Adrenal gland (tissue), 12 donors: ENCODE data around the gene LAMA2. TPM values are rescaled to one million over a fixed set of nuclear protein-coding genes. Genes with fewer than 3 reads are reported as not detected.

Experiments
- DNase-seq, 7 donors: peaks; one replicate each; pipeline ENCODE4 v3.0.0-alpha.2; 2019 to 2020
- H3K27ac ChIP-seq, 5 donors: fragments of 200-600 bp; sonication (generic) in 4 of 5; 1 replicate in 3 of 5; 2 replicates in 2 of 5; pipeline versions ENCODE4 v1.5.1 to v1.8.0; 2016 to 2020; ENCODE audit warnings: mild to moderate bottlenecking in 1 of 5
- H3K27me3 ChIP-seq: fragments of 200-600 bp; 2 replicates; pipeline ENCODE4 v1.8.0; 2021
- H3K36me3 ChIP-seq, 2 donors: fragments of 200-600 bp; replicated peaks in 1 of 2; 1 replicate in 1 of 2; 2 replicates in 1 of 2; pipeline versions ENCODE4 v1.5.1 to v1.8.0; 2018 to 2022
- H3K4me1 ChIP-seq, 2 donors: fragments of 200-600 bp; replicated peaks in 1 of 2; 1 replicate in 1 of 2; 2 replicates in 1 of 2; pipeline versions ENCODE4 v1.5.1 to v1.8.0; 2018 to 2021
- H3K4me3 ChIP-seq, 4 donors: fragments of 200-600 bp; sonication (generic) in 3 of 4; one replicate each; pipeline ENCODE4 v1.5.1; 2016 to 2018
- H3K9me3 ChIP-seq, 3 donors: fragments of 200-600 bp; sonication (generic) in 1 of 3; replicated peaks in 1 of 3; 1 replicate in 2 of 3; 2 replicates in 1 of 3; pipeline versions ENCODE4 v1.5.1 to v1.8.0; 2016 to 2021
- CTCF ChIP-seq, 6 experiments: fragments of 450-650 bp in 4 of 6; fragments of 200-600 bp in 2 of 6; sonication (generic) in 1 of 6; IDR thresholded peaks; 1 replicate in 5 of 6; 2 replicates in 1 of 6; pipeline versions ENCODE4 v1.5.1 to v1.8.0; 2016 to 2021; ENCODE audit warnings: antibody characterized with exemption in 6 of 6, mild to moderate bottlenecking in 2 of 6, moderate library complexity in 1 of 6
- POLR2A ChIP-seq, 2 donors: fragments of 450-650 bp; IDR thresholded peaks; one replicate each; pipeline ENCODE4 v1.6.1; 2017; ENCODE audit warnings: antibody characterized with exemption in 2 of 2, mild to moderate bottlenecking in 2 of 2, moderate library complexity in 1 of 2
- WGBS, 4 donors: extraction: QIAGEN DNeasy Blood & Tissue Kit in 2 of 4; methylation state at CpG; one replicate each; pipeline versions ENCODE4 v1.1.5 to v1.1.7; 2013 to 2017; 5-methylcytosine and 5-hydroxymethylcytosine counted together
- intact Hi-C, 2 donors: fragments of 100-400 bp; cut with DNase I; formaldehyde crosslinking; loops; one replicate each; pipeline versions ENCODE4 v1.14.1 to v1.15.0; 2022 to 2023
- polyA plus RNA-seq, 3 donors: library from polyadenylated mRNA; stranded (reverse); fragments of 200-250 nt in 2 of 3; fragments of 350-450 nt in 1 of 3; fragmentation: Illumina TruSeq in 1 of 3; extraction: RNeasy Lipid Tissue Mini Kit (QIAGEN cat#74804) in 1 of 3; gene quantifications; one replicate each; pipeline ENCODE4 v1.2.3, GENCODE V29; 2013 to 2014
- total RNA-seq, 9 donors: library from RNA; depleted of rRNA in 4 of 9; stranded (reverse); fragments of >200 nt in 4 of 9; fragments of 120-200 nt in 1 of 9; fragmentation: NEBNext Ultra II Directional in 1 of 9; extraction: Animal tissue kit (Norgen Biotek cat#: 25700) in 1 of 9; gene quantifications; one replicate each; pipeline versions ENCODE4 v1.1.0 to v1.2.4, GENCODE V29; 2013 to 2023
- donor health status: healthy with polysubstance abuse.
- donor health status: Bipolar disorder and iron deficiency.
- donor health status: DM: yes; HTN: yes; CAD: no.
- donor health status: DM: no; HTN: no; CAD: no.
- donor health status: DM: no; HTN: no; CAD: no.
- donor health status: DM: yes; HTN: yes; CAD: no.

LAMA2 gene
- total and polyA plus RNA-seq, 12 donors, result 5.8 to 105 (median 38.9) TPM

DNA sequence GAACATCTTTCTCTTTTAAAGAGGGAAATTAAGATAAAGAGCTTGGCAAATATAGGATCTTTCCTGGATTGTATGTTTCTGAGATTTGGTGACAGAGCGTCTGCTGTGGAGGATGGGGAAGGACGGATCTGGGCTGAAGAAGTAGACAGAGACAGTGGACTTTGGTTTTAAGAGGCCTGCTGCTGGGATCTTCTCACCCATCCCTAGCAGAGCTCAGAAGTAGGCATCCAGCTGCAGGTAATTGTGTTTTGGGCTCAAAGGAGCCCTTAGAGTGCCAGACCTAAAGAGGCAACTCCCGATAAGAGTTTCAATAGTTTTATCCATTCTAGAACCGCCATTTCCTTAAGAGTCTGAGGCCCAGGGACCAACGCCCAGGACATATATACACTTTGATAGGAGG is 20.8 kb downstream of the LAMA2 start:
- no peaks in the 10 kb centered on the region for H3K4me1 ChIP-seq
- no peak overlapping the region for H3K27ac ChIP-seq
- no peaks in the 10 kb centered on the region for H3K27me3 ChIP-seq
- no peaks in the 10 kb centered on the region for H3K9me3 ChIP-seq
- no peaks in the 10 kb centered on the region for H3K36me3 ChIP-seq
- TF ChIP-seq CTCF (IDR thresholded peaks at IDR 0.05), result no peak
- TF ChIP-seq POLR2A (IDR thresholded peaks at IDR 0.05), result no peak
- WGBS, 4 donors, result 76 to 85% (median 79%) methylated on average over 5 of the region's 5 CpGs
- no peak for DNase-seq
- no peak overlapping the region for H3K4me3 ChIP-seq
- intact Hi-C loops, result no loop called here

DNA sequence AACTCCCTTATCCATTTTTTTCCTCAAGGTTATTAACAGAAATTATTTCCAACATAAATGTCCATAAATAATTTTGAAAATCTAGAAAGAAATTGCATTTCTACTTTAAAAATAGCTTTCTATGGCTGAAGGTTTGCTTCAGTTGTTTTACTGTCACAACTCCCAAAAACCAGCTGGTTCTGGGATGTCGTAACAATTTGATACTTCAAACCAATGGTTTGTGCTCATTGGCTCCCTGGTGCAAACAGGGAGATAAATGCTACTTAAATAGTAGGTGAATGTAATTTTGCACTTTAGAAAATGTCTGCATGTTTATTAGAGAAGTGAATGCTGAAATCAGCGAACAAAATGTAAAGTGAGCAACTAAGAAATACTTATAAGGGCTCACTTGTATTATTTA is 31.1 kb downstream of the LAMA2 start:
- Histone ChIP-seq H3K9me3 (no peaks in the 10 kb centered on the region), H3K36me3 (no peaks in the 10 kb centered on the region), H3K4me3 (no peak overlapping the region), H3K27me3 (no peaks in the 10 kb centered on the region), H3K4me1 (no peaks in the 10 kb centered on the region), H3K27ac (no peak overlapping the region)
- WGBS, 4 donors, result 76 to 86% (median 82%) methylated on average over 2 of the region's 2 CpGs
- TF ChIP-seq CTCF (IDR thresholded peaks at IDR 0.05) (no peak), POLR2A (IDR thresholded peaks at IDR 0.05) (no peak)
- DNase-seq, result no peak
- intact Hi-C loops, result no loop called here

GRCh38 chr6:128918886-128919285 is 35.9 kb downstream of the LAMA2 start:
- intact Hi-C loops, result no loop called here
- 71 to 96% (median 87%) methylated on average over 2 of the region's 2 CpGs for WGBS, 4 donors
- no peaks in the 10 kb centered on the region for H3K4me1 ChIP-seq
- no peak overlapping the region for H3K27ac ChIP-seq
- H3K36me3 ChIP-seq, result no peaks in the 10 kb centered on the region
- H3K4me3 ChIP-seq, result no peak overlapping the region
- TF ChIP-seq POLR2A (IDR thresholded peaks at IDR 0.05) (no peak), CTCF (IDR thresholded peaks at IDR 0.05) (no peak)
- no peaks in the 10 kb centered on the region for H3K9me3 ChIP-seq
- no peaks in the 10 kb centered on the region for H3K27me3 ChIP-seq
- DNase-seq, result no peak

DNA sequence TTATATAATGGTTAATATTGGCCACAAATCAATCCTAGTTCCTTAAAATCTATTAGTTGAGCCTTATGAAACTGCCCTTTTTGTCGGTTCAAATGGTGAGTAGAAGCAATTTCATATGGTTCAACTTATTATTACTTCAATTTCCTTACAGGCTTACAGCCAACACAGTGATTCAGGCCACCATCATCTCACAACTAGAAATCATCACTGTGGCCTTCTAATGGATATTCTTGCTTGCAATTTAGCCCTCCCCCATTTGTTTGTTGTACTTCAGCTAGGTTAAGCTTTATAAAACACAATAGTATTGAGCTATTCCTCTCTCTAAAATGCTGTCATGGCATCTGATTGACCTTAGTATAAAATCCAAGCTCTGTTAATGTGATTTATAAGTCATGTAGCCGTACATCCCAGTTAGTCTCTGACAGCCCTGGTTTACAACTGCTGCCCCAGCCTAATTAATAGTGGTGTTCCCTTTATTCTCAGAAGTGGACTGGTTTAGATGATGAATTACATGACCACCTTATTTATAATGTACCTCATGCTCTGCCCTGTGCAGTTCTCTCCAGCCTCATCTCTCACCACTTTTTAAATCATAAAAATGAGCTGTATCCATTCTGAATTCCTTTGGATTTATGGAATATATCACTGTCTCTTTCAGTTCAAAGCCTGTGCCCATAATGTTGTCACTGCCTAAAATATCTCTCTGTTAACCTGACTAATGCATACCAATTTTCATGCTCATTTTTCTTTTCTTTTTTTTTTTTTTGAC is 36.7 kb downstream of the LAMA2 start:
- 71 to 86% (median 79%) methylated on average over 2 of the region's 2 CpGs for whole genome bisulfite sequencing, 4 donors

More for the DNA sequence above, 36.7 kb downstream of the LAMA2 start:
- Histone ChIP-seq H3K4me3 (no peak overlapping the region), H3K4me1 (no peaks in the 10 kb centered on the region), H3K27ac (no peak overlapping the region), H3K9me3 (no peaks in the 10 kb centered on the region), H3K27me3 (no peaks in the 10 kb centered on the region), H3K36me3 (no peaks in the 10 kb centered on the region)
- intact Hi-C loops, result no loop called here
- no peak for DNase-seq
- TF ChIP-seq CTCF (IDR thresholded peaks at IDR 0.05) (no peak), POLR2A (IDR thresholded peaks at IDR 0.05) (no peak)
